H54 (cell line): Measurements from ENCODE around the gene CARD11.
"Not testable (repeated sequence)": the region's sequence is repeated elsewhere in the genome, so short reads cannot be mapped to it uniquely, and the experiment has no call there.

Source experiments
- DNase-seq: peaks from one replicate; pipeline ENCODE4 v3.0.0; 2011; ENCODE audit warnings: low spot score, mixed read lengths; ENCODE audit not compliant: insufficient read length
- FAIRE-seq: peaks from 3 replicates; lab custom pipeline; 2011; peaks lifted over from hg19 to GRCh38; lab: Jason Lieb, UNC
- POLR2A ChIP-seq: IDR thresholded peaks from 2 replicates; pipeline ENCODE4 v1.6.1; 2011; ENCODE audit warnings: low read depth, mild to moderate bottlenecking, low read length

Gene CARD11

DNA sequence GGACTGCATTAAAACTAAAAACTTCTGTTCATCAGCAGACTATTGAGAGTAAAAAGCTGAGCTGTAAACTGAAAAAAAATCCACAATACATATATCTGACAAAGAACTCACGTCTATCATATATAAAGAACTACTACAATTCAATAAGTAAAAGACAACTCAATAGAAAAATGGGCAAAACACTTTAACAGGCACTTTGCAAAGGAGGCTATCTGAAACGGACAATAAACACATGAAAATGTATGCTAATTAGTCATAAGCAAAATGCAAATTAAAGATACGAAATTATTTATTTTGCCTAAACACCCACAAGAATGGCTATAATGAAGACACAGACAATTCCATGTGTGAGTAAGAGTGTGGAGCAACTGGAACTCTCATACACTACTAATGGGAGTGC, 18.1 kb downstream of the CARD11 start:
- FAIRE-seq (no peak), DNase-seq (no peak)
- no peak for TF ChIP-seq POLR2A

DNA sequence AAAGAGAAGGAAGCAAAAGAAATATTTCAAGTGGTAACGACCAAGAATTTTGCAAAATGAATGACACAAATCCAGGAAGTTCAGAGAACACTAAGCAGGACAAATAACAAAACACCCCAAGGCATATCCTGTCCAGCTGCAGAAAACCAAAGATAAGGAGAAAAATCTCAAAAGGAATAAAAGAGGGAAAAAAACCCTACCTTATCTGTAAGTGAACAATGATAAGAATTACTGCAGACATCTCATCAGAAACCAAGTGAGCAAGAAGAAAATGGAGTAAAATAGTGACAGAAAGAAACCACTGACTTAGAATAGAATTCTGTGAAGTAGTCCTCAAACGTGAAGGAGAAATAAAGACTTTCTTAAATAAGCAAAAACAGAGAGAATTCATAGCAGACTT, 21.8 kb downstream of the CARD11 start:
- FAIRE-seq (no peak), DNase-seq (no peak)
- TF ChIP-seq POLR2A = no peak

DNA sequence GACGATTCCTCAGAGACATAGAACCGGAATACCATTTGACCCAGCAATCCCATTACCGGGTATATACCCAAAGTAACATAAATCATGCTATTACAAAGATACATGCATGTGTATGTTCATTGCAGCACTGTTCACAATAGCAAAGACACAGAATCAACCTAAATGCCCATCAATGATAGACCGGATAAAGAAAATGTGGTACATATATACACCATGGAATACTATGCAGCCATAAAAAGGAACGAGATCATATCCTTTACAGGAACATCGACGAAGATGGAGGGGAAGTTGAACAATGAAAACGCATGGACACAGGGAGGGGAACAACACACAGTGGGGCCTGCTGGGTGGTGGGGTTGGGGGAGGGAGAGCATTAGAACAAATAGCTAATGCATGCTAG, 22.4 kb downstream of the CARD11 start:
- not testable (repeated sequence) for DNase-seq, FAIRE-seq

DNA sequence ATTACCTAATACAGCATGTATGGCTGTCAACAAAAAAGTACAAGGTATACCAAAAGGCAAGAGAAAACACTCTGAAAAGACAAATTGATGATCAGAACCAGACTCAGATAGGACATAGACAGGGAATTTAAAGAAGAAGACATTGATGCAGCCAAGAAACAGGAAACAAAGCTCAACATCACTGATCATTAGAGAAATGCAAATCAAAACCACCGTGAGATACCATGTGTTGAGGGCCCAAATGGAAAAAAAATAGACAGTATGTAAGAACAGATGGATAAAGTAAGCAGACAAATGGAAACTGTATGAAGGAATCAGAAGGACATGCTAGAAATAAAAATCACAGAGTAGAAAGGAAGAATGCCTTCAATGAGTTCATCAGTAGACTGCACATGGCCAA, 23.3 kb downstream of the CARD11 start:
- TF ChIP-seq POLR2A = no peak
- FAIRE-seq = no peak
- DNase-seq = no peak

DNA sequence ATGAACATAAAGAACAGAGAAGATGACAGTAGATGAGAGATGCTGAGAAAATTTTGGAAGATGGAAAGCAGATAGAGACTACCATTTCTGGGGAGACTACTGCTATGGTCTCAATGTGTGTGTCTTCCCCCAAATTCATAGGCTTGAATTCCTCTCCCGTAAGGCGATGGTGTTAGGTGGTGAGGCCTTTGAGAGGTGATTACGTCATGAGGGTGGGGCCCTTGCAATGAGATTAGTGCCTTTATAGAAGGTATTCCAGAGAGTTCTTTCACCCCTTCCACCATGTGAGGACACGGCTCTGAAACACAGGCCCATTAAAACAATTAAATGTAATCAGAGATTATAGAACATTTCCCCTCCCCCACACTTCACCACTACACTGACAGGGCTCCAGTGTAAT, 23.9 kb downstream of the CARD11 start:
- FAIRE-seq = no peak
- no peak for DNase-seq
- no peak for TF ChIP-seq POLR2A

DNA sequence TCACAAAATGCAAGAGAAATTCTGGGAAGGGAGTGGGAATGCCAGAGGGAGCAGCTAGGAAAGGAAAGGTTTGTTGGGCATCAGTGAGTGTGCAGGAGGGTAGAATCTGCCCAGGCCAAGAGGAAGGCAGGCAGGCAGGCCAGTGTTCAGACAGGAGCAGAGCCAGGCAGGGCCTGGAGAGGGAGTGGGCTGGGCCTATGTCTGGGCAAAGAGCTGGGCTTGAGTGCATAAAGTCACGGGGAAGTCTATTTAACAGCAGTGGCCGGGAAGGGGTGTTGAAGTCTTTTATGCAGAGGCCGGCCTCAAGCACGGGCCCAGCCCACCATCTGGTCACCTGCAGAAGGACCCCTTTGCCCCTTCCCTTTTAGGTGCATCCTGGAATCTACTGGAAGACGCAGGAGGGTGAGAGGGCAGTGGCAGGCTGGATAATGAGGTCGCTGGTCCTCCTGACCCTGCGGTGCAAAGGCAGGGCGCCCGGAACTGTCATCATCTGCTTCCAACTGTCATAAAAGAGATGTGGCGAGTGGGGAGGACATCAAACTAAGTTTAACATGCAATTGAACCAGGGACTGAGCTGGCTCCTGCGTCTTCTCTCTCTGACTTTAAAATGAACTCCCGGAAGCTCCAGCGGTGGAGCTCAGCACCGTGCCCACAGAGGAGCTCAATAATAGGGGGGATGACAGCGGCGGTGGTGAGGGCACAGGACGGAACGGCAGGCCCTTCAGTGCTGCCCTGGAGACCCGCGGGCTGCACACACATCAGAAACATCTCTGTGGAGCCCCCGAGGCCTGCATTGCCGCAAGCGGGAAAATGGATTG, 29.5 kb downstream of the CARD11 start:
- DNase-seq = no peak
- no peak for FAIRE-seq
- no peak for TF ChIP-seq POLR2A

DNA sequence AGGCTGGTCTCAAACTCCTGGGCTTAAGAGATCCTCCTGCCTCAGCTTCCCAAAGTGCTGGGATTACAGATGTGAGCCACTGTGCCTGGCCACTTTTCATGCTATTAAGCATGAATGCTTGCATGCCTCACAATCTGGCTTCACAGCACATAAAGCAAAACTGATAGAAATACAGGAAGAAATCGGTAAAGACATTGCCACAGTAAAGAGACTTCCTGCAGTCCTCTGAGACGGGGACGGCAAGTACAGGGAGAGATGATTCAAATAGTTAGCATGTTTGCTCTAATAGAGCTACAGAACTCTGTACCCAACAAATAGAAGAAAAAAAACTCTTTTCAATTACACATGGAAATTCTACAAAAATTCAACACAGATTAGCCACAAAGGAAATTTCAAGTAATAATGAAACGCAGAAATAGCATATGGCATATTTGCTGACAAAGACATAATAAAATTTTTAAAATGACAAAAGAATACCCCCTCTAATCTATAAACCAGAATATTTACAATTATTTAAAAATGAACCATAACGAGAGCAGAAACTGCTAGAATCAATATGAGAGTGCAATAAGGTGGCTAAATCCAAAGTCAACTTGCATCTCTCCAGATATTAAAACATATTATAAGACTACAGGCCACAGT, 32.3 kb downstream of the CARD11 start:
- FAIRE-seq = no peak
- TF ChIP-seq POLR2A = no peak
- no peak for DNase-seq

DNA sequence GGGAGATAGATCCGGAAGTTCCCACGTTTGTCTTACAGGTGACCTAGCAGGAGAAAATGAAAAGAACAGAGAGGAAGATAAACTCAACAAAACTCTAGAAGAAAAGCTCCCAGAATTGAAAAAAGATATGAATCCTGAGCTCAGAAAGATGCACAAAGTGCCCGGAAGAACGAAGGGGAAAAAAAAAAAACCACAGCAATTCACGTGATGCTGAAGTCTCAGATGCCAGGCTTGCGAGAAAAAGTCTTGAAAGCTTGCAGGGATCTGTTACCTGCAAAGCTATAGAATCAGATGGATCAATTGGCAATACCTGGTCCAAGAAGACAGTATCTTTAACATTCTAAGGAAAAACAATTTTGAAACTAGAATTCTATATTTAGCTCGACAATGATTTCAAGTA, 33.5 kb downstream of the CARD11 start:
- TF ChIP-seq POLR2A = no peak
- no peak for FAIRE-seq
- DNase-seq = no peak

DNA sequence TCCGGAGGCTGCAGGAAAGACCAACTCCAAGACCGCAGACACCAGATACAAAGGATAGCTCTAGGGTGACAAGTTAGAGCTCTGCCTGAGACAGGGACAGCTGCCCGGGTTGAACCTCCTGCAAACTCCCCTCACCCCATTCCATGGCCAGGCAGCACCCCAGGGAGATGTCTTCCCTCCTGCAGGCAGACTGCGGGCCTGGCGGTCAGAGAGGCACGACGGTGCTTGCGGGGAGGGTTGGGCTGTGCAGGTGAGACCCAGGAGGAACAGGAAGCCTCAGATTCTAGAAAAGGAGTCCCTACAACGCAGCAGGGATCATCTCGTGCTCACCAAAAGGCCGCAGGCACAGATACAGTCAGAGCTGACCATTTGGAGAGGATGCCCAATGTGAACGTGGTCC, 34.6 kb downstream of the CARD11 start:
- no peak for TF ChIP-seq POLR2A
- DNase-seq (no peak), FAIRE-seq (no peak)

DNA sequence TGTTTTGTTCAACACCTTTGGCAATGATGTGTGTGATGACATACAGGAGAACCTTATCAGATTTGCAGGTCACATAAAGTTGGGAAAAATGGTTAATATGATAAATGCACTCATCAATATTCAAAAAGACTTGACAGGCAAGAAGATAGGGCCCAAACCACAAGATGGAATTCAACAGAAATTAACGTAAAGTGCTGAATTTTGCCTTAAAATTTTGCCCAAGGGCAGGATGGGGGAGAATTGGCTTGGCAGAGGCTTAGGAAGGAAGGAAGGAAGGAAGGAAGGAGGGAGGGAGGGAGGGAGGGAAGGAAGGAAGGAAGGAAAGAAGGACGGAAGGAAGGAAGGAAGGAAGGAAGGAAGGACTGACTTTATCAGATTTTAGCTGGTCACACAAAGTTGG, 35.3 kb downstream of the CARD11 start:
- no peak for TF ChIP-seq POLR2A
- FAIRE-seq = no peak
- no peak for DNase-seq

DNA sequence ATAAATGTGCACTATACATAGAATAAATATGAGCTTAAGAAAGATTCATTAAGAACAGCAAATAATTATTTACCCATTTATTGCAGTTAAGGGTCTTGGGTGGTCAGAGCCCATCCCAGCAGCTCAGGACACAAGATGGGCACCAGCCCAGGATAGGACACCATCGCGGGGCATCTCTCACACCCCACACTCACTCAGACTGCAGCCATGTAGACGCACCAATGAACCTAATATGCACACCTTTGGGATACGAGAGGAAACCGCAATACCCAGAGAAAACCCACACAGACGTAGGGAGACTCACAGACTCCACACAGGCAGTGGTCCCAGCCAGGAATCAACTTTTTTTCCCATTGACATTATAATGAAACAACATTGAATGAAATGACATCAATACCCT, 36.0 kb downstream of the CARD11 start:
- DNase-seq (no peak), FAIRE-seq (no peak)
- TF ChIP-seq POLR2A = no peak

DNA sequence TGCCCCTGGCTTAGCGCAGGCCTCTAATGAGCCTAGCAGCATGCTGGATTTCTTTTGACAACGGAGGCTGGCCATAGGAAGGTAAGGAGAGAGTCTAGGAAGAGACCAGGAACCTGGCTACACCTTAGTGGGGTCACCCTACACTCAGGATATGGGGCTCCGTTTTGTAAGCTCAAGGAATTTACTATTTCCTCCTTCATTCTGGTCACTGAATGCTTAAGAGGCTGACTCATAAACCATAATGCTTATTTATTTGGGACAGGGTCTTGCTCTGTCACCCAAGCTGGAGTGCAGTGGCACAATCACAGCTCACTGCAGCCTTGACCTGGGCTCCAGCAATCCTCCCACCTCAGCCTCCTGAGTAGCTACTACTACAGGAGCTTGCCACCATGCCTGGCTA, 38.4 kb downstream of the CARD11 start:
- DNase-seq = peak; percentile 42
- no peak for FAIRE-seq
- TF ChIP-seq POLR2A = no peak

DNA sequence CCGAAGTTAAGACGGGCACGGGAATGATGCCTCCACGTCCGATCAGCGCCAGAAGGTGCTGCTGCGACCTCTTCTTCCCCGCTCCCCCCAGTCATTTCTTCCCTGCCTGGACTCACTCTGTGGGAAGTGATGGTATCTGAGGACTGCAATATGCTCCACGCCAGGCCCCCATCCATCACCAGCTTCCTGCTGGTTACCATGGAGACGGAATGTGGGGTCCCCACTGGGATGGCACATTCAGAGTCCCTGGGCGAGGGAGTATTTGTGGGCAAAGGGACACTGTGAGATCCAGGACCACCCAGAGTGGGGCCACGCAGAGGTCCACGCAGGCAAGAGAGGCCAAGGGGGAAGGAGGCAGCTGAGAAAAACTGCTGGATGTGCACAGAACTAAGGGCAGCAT, 39.7 kb downstream of the CARD11 start:
- FAIRE-seq (no peak), DNase-seq (no peak)
- TF ChIP-seq POLR2A = no peak

DNA sequence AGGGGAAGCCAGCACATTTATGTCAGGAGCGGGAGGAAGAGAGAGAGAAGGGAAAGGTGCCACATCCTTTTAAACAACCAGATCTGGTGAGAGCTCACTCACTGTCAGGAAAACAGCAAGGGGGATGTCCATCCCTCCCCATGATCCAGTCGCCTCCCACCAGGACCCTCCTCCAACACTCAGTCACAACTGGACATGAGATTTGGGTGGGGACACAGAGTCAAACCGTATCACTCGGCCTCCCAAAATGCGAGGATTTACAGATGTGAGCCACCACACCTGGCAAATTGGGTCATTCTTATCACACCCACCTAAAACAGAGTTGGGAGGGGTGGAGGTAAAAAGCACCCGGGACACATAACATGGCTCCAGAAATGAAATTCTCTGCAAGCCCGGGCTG, 41.0 kb downstream of the CARD11 start:
- TF ChIP-seq POLR2A = no peak
- FAIRE-seq = no peak
- no peak for DNase-seq

DNA sequence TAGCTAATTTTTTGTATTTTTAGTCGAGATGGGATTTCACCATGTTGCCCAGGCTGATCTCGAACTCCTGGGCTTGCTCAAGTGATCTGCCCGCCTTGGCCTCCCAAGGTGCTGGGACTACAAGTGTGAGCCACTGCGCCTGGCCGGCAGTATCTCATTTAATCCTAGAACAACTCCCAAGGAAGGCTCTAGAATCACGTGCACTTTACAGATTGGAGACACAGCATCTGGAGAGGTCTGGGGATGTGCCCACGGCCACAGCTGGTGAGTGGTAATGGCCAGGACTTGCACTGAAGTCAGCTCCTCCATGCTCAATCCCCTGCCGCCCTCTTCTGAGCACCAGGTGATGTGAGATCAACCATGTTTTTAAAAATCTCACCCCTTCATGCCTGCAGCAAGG, 43.1 kb downstream of the CARD11 start:
- TF ChIP-seq POLR2A = no peak
- DNase-seq (no peak), FAIRE-seq (no peak)
